ENCODE measurements around the gene HSD17B11.
A peak's percentile ranks its signal among the peaks of the same experiment; 100 is the strongest.
"Not testable (repeated sequence)": the region's sequence is repeated elsewhere in the genome, so short reads cannot be mapped to it uniquely, and the experiment has no call there.

HSD17B11 gene

GRCh38 chr4:87390891-87391575, at the start of gene HSD17B11:
Gene HSD17B11, minus strand, starts transcription at chr4:87391188. Its CDS starts 118 bp downstream, at chr4:87391070.
- peak; percentile 87 for DNase-seq

GRCh38 chr4:87433342-87433741, 42.4 kb upstream of the HSD17B11 start:
- DNase-seq = no peak

GRCh38 chr4:87430038-87430437, 39.0 kb upstream of the HSD17B11 start:
- no peak for DNase-seq

GRCh38 chr4:87428979-87429378, 38.0 kb upstream of the HSD17B11 start:
- DNase-seq = no peak

- DNase-seq = no peak
Measured at GRCh38 chr4:87427518-87427868, 36.5 kb upstream of the HSD17B11 start.

GRCh38 chr4:87426865-87427517, 36.0 kb upstream of the HSD17B11 start:
- no peak for DNase-seq

- no peak for DNase-seq
Measured at GRCh38 chr4:87425711-87426110, 34.7 kb upstream of the HSD17B11 start.

GRCh38 chr4:87424099-87424543, 33.1 kb upstream of the HSD17B11 start:
- peak; percentile 3 for DNase-seq

GRCh38 chr4:87423317-87424098, 32.5 kb upstream of the HSD17B11 start:
- DNase-seq = peak; percentile 2

GRCh38 chr4:87422104-87423052, 31.4 kb upstream of the HSD17B11 start, which contains the start of gene NUDT9:
Gene NUDT9, plus strand, starts transcription at chr4:87422573. Its CDS starts 333 bp downstream, at chr4:87422906.
- DNase-seq = peak; percentile 88

GRCh38 chr4:87420276-87420830, 29.4 kb upstream of the HSD17B11 start:
- no peak for DNase-seq

- DNase-seq = no peak
Measured at GRCh38 chr4:87419578-87420249, 28.7 kb upstream of the HSD17B11 start.

- DNase-seq = not testable (repeated sequence)
Measured at GRCh38 chr4:87418410-87418809, 27.4 kb upstream of the HSD17B11 start.

GRCh38 chr4:87416965-87417364, 26.0 kb upstream of the HSD17B11 start:
- no peak for DNase-seq

GRCh38 chr4:87414816-87415215, 23.8 kb upstream of the HSD17B11 start:
- no peak for DNase-seq

- no peak for DNase-seq
Measured at GRCh38 chr4:87410679-87411078, 19.7 kb upstream of the HSD17B11 start.

GRCh38 chr4:87410157-87410556, 19.2 kb upstream of the HSD17B11 start:
- no peak for DNase-seq

GRCh38 chr4:87409420-87409939, 18.5 kb upstream of the HSD17B11 start:
- no peak for DNase-seq

- not testable (repeated sequence) for DNase-seq
Measured at GRCh38 chr4:87406902-87407301, 15.9 kb upstream of the HSD17B11 start.

GRCh38 chr4:87406462-87406861, 15.5 kb upstream of the HSD17B11 start:
- DNase-seq = no peak

- no peak for DNase-seq
Measured at GRCh38 chr4:87405211-87405820, 14.3 kb upstream of the HSD17B11 start.
